Medulla oblongata (tissue), 1 donor: ENCODE measurements around the gene FAT2.

ENCODE experiments used
- DNase-seq: peaks from one replicate; pipeline ENCODE4 v3.0.0-alpha.2; 2015; ENCODE audit errors: extremely low spot score

The FAT2 gene

GRCh38 chr5:151591144-151591819 lies at the start of gene FAT2:
FAT2 (minus strand) TSS chr5:151591331; CDS start chr5:151568931, 22,400 bp downstream.
- DNase-seq, result no peak

- DNase-seq, result no peak
Measured at GRCh38 chr5:151638619-151639018, 47.5 kb upstream of the FAT2 start.

GRCh38 chr5:151637676-151638075 lies 46.5 kb upstream of the FAT2 start:
- no peak for DNase-seq

- DNase-seq, result no peak
Measured at GRCh38 chr5:151633892-151634291, 42.8 kb upstream of the FAT2 start.

- no peak for DNase-seq
Measured at GRCh38 chr5:151632941-151633340, 41.8 kb upstream of the FAT2 start.

GRCh38 chr5:151632524-151632923 lies 41.4 kb upstream of the FAT2 start:
- no peak for DNase-seq

GRCh38 chr5:151631941-151632340 lies 40.8 kb upstream of the FAT2 start:
- no peak for DNase-seq

- DNase-seq, result no peak
Measured at GRCh38 chr5:151630088-151630487, 39.0 kb upstream of the FAT2 start.

- no peak for DNase-seq
Measured at GRCh38 chr5:151628112-151628823, 37.1 kb upstream of the FAT2 start.

GRCh38 chr5:151627650-151628049 lies 36.5 kb upstream of the FAT2 start:
- DNase-seq, result no peak

GRCh38 chr5:151625285-151625684 lies 34.2 kb upstream of the FAT2 start:
- no peak for DNase-seq

GRCh38 chr5:151624476-151624875 lies 33.3 kb upstream of the FAT2 start:
- DNase-seq, result peak; percentile 18

- no peak for DNase-seq
Measured at GRCh38 chr5:151622367-151623088, 31.4 kb upstream of the FAT2 start.

- DNase-seq, result no peak
Measured at GRCh38 chr5:151620461-151620840, 29.3 kb upstream of the FAT2 start.

- no peak for DNase-seq
Measured at GRCh38 chr5:151619812-151620460, 28.8 kb upstream of the FAT2 start.

- DNase-seq, result no peak
Measured at GRCh38 chr5:151618907-151619306, 27.8 kb upstream of the FAT2 start.

GRCh38 chr5:151617841-151618710 lies 26.9 kb upstream of the FAT2 start:
- no peak for DNase-seq

GRCh38 chr5:151617383-151617840 lies 26.3 kb upstream of the FAT2 start:
- no peak for DNase-seq

- DNase-seq, result no peak
Measured at GRCh38 chr5:151615431-151615830, 24.3 kb upstream of the FAT2 start.

- no peak for DNase-seq
Measured at GRCh38 chr5:151614565-151614964, 23.4 kb upstream of the FAT2 start.
